Measurements from ENCODE around the gene RUBCNL. TPM values are rescaled to one million over a fixed set of nuclear protein-coding genes. Genes with fewer than 3 reads are reported as not detected.

The RUBCNL gene
- total and polyA plus RNA-seq, 2 of the 8 experiments (the other 6 are each of a cell fraction or from before 2014, with no cell fraction given), result 2.6 to 4.9 TPM

GRCh38 chr13:46296115-46296822 is 90.8 kb downstream of the RUBCNL start (continued):
- TF ChIP-seq SP2 (IDR thresholded peaks at IDR 0.05; ENCODE audit: low read length) (no peak), EP300 (IDR thresholded peaks at IDR 0.05; ENCODE audit: borderline replicate concordance in 1 of 2, low read depth in 2 of 2, low read length in 2 of 2) (no peak), BCL11A (IDR thresholded peaks at IDR 0.05; ENCODE audit: low read depth in 2 of 2, low read length in 2 of 2) (no peak), ASH2L (IDR thresholded peaks at IDR 0.05; ENCODE audit: low read length) (no peak), RBBP5 (IDR thresholded peaks at IDR 0.05; ENCODE audit: borderline replicate concordance, low read depth, low read length) (no peak), SIRT6 (IDR thresholded peaks at IDR 0.05; ENCODE audit: low read length) (no peak)

Data from H1 (cell line).